H1 (cell line): Measurements from ENCODE around the gene PRKCZ. TPM values are rescaled to one million over a fixed set of nuclear protein-coding genes. Genes with fewer than 3 reads are reported as not detected.

Experiments used
- TAF1 ChIP-seq: IDR thresholded peaks from 2 replicates; pipeline ENCODE4 v1.6.1; 2011; ENCODE audit warnings: mild to moderate bottlenecking, low read depth, low read length
- polyA plus RNA-seq, 7 experiments: library from polyadenylated mRNA; depleted of rRNA in 3 of 7; stranded (reverse) in 5 of 7; unstranded in 2 of 7; fragments of >200 nt in 5 of 7; fragments of 200-250 nt in 2 of 7; gene quantifications; 1 replicate in 5 of 7; 2 replicates in 1 of 7; 4 replicates in 1 of 7; pipeline versions ENCODE4 v1.2.1 to v1.2.3, GENCODE V29; 2011 to 2013; ENCODE audit warnings: missing spikeins in 2 of 7, mixed read lengths in 2 of 7
- total RNA-seq: library from RNA; stranded (reverse); fragmentation: NEBNext Ultra II Directional; extraction: Animal tissue kit (Norgen Biotek cat#: 25700); gene quantifications from 2 replicates; pipeline ENCODE4 v1.2.1, GENCODE V29; 2021

PRKCZ gene
- total and polyA plus RNA-seq, 2 of the 8 experiments (the other 6 are each of a cell fraction or from before 2014, with no cell fraction given): 37.4 to 45.1 TPM

- no peak for TF ChIP-seq TAF1
Measured at GRCh38 chr1:2103901-2104590, 53.8 kb downstream of the PRKCZ start (continued).
